GM12892 (cell line): Measurements from ENCODE around the gene AQP7.

Experiments
- POLR2A ChIP-seq: IDR thresholded peaks from 2 replicates; pipeline ENCODE4 v1.6.1; 2011; ENCODE audit warnings: low read depth, low read length, control low read depth
- POLR2AphosphoS5 ChIP-seq: IDR thresholded peaks from 2 replicates; pipeline ENCODE4 v1.6.1; 2011; ENCODE audit warnings: low read depth, low read length, control low read depth
- TAF1 ChIP-seq: IDR thresholded peaks from 2 replicates; pipeline ENCODE4 v1.6.1; 2011; ENCODE audit warnings: low read depth, mild to moderate bottlenecking, control low read depth, low read length, borderline replicate concordance

DNA sequence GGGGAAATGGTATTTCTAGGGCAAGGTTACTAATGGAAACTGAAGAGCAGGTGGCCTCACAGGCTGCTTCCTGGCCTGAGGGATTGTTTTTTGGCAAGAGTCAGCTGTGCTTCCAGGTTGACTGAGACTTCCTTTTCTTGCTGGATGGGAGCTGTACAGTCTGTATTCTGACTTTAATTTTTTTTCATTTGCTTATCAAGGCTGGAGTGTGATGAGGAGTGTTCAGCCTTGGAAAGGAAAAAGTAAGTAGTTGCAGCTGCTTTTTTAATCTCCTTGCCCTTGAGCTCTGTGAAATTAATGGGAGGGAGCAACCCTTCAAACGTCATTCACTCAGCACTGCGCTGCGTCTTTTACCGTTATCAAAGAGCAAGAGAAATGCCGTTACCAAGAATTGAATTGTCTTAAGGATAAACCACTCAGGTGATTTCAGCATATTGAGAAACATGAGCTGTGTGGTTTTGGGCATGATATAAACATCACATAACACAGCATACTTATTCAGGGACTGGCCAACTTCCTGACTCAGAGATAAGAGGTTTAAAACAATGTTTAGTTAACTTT lies 47.6 kb downstream of the AQP7 start:
- no peak for TF ChIP-seq POLR2A
- TF ChIP-seq TAF1, result no peak
- no peak for TF ChIP-seq POLR2AphosphoS5
